NCI-H2227 treated with DMSO at 0.1 percent for 48 hours (cell line): ENCODE data around the gene ANKH.

Experiments used
- DNase-seq: peaks from one replicate; lab custom pipeline; 2025; lab: John Stamatoyannopoulos, UW

ANKH gene

GRCh38 chr5:14735944-14736343, 135.6 kb downstream of the ANKH start:
- no peak for DNase-seq

GRCh38 chr5:14734396-14734795, 137.2 kb downstream of the ANKH start:
- DNase-seq: no peak

GRCh38 chr5:14733661-14734060, 137.9 kb downstream of the ANKH start:
- no peak for DNase-seq

- DNase-seq: no peak
Measured at GRCh38 chr5:14732991-14733390, 138.6 kb downstream of the ANKH start.

DNA sequence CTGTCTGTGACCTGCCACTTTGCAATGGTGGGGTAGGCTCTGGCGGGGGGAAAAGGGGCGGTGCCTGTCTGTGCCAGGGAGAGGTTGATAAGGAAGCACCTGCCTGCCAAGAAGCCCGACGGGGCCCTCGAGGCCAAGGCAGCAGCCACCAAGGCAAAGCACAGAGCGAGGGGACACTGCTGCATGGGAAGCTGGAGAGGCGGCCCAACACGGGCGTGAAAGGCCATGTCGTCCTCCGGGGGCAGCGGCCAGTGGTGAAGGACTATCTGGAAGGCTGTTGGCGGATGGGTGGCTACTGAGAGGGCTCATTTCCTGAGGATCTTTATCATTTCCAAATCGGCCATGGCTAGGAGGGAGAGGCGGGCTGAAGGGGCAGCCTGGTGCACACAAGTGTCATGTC, 140.7 kb downstream of the ANKH start:
- DNase-seq: no peak

DNA sequence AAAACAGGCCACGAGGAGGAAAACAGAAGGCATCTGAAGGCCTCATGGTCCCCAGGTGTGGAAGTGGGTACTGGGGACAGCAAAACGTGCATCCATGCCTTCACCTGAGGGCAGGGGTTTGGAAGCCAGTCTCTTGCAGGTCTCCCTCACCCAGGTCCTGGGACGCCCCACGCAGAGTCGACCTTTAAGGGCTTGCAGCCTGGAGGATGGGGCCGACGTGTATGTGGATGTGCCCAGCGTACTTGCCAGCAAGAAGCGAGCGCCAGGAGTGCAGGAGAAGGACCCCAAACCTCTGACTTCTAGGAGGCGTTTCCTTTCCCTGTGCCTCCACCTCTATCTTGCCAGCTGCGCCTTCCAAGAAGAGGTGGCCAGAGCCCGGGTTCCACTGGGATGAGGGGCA, 141.1 kb downstream of the ANKH start:
- DNase-seq: no peak

- DNase-seq: no peak
Measured at GRCh38 chr5:14729448-14730385, 141.9 kb downstream of the ANKH start.

DNA sequence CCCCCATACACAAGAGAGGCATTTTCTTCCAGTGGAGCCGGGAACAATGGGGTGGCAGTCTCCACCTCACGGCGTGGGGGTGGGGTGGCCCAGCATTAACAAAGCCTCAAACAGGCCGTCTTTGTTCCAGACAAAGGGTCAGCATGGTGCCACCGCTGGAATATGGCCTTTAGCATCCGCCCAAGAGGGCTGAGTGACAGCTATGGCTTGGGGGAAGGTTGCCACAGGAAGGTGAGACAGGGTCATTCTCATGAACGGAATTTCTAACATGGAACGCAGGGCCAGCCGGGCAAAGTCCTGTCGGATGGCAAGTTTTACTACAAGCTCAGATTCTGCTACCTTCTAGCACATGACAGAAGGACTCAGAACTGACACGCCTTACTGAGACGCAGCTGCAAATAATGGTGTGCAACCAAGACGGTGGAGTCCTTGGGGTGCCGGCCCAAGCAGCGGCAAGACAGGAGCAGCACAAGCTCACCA, 143.1 kb downstream of the ANKH start:
- DNase-seq: peak; percentile 20

- DNase-seq: no peak
Measured at GRCh38 chr5:14727928-14728458, 143.6 kb downstream of the ANKH start.

DNA sequence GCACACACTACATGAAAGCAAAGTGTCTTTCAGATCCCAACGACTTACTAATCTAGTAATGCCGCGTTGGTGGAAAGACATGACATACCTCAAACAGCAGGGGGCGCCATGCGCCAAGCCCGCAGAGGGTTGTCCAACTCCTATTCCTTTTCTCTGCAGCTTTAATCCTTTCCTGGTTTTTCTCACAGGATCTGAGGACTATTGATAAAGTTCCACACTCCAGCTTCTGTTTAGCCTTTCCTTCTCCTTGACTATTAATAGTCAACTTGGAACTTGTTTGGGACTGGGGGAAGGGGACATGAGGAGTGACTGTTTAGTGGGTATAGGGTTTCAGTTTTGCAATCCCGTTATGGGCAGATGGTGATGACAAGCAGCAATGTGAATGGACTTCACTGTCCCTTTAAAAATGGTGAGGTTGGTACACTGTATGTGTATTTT, 144.1 kb downstream of the ANKH start:
- peak; percentile 87 for DNase-seq

DNA sequence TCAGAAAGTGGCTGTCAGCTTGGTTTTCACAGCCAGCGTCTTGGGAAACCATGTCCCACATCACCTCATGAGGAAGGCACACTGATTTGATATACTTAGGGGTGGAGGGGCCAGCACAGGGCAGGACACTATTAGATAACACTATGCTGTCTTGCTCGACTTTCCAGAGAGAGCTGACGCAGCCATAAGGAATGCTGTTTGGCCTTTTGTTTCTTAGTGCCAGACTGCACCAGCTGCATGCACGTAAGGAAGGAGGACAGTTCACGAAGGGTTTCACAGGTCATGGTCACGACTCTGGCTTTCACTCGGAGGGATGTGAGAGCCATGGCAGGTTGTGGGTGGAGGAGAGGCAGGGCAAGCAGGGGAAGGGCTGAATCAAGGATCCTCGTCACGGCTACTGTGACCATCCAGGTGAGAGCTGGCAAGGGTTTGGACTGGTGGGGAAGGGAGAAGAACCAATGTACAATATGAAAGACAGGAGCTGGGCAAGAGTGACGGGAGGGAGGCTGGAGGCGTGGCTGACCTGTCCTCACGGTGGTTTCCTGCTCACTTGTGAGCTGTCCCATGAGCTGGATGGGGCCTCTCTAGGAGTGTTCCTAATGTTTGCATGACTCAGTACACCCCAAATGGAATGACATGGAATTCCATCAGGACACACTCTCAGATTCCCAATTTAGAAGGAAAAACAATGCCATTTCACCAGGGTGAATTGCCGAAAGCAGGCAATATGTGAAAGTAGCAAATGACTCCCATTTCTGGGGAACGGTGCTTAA, 145.3 kb downstream of the ANKH start:
- DNase-seq: no peak

GRCh38 chr5:14724633-14725032, 146.9 kb downstream of the ANKH start:
- no peak for DNase-seq

DNA sequence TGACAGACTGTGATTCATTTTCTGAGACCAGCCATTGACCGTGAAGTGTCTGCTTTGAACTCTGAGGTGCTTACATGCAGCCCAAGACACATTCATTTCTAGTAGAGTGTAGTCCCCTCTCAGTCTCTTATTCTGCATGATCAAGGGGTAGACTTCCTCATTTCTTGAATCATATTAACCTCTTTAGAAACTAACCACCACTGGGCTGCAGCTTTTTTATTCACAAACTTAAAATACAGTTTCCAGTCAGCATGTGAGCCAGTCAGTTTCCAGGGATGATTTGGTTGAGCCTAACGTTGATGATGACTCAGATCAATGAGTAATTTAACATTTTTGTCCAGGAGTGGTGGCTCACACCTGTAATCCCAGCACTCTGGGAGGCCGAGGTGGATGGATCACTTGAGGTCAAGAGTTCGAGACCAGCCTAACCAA, 147.9 kb downstream of the ANKH start:
- DNase-seq: no peak

GRCh38 chr5:14722923-14723322, 148.7 kb downstream of the ANKH start:
- DNase-seq: no peak

DNA sequence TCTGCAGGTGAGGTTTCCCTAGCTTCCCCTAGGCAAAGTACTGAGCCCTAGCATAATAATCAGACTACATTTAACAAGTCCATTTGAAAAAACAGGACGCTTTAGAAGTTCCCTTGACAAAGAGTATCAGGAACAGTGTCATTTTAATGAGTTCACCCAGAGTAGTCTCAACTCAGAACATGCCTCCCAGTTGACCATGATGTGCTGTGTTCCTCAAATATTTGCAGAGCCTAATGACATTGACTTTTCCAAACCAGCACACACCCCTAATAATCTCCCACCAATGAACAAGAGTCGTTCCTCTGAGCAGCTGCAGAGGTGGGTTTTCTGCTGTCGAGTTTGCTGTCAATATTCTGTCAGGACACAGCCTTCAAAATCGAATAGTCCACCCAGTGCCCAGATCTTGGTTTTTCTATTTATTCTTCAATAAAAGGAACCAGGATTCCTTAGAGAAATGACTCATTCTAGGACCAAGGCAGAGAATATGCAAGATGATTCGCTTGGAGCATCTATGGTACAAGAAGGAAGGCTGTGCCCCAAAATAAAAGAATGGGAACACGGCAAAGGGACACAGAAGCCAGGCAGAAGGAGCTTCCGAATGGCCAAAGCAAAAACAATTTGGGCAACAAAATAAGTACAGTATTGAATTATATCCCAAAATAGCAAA, 149.5 kb downstream of the ANKH start:
- no peak for DNase-seq

DNA sequence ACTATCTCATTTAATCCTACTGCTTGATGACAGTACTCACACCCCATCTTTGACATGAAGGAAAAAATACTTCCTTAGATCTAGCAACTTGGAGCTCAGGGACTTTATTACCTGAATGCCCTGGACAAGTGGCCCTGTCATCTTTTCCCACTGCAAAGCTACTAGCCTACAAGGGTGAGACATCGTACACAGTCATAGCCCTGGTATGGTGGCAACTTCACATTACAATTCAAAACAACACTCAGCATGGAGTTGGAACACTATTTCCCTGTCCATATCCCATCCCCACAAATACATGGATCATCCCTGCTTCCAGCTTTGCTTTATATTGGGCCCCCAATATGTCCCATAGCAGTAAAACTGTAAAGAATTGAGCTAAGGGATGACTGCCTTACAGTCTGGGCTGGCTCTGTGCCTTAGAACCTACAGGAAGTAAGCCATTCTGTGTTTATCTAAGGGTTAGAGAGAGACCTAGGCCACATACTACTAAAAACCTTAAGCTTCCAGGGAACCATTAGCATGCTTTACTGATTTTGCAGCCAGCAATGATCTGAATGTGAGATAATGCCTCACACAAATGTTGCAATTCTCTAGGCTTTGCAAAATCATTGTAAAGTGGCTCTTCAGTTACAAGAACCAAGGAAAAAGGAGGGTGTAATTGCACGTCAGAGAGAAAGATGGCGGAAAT, 151.2 kb downstream of the ANKH start:
- no peak for DNase-seq

DNA sequence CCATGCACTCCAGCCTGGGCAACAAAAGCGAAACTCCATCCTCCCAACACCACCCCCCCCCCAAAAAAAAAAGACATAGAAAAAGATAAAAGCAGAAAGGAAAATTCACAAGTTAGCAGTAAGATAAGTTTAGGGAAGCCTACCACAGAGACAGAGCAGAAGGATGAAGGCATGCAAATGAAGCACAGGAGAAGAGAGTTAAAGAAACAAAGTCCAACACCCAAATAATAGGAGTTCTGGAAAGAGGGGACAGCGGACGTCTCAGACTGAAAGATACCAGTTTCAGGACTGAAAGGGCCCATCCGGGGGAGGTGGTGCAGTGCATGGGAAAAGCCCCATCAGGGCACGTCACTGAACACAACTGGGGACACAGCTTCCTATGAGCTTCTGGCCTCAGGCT, 152.8 kb downstream of the ANKH start:
- DNase-seq: no peak

DNA sequence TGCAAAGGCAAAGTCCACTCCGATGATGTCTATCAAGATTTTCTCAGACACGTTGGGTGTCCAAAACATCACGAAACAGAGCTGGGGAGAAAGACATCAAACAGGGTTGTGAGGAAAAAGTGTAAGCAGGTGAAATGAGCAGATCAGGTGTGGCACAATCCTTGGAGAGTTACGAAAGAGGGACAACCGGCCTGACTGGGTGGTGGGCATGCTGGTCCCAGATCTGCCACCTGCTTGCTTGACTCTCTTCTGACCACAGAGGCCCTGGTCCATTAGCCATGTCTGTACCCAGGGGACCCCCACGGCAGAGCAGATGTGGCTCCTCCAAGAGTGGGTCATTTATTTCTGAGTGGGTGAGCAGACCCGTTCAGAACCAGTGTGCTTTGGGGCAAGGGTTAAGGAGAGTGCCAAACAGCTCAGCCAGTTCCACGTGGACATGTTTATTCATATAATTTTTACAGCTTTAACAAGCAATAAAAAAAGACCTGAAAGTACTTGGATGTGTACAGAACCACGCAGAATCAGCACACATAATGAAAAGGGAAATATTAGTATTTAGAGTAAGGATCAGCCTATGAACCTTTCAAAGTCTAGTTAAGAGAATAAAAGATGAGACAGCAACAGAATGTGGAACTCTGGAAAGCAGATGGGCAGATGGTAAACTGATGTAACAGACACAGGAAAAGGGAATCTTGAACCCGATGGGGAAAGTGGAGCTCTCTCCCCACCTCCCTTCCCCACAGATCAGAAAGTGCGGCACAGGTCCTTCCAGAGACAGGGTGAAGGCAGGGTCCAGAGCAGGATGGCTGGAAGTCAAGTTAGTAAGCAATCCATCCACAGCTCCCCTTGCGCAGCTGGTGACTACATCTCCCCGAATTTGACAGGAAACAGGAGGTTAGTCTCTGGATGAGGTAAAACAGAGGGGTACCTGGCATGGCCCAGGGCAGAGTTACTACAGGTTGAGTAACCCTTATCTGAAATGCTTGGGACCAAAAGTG, 154.5 kb downstream of the ANKH start:
- no peak for DNase-seq

DNA sequence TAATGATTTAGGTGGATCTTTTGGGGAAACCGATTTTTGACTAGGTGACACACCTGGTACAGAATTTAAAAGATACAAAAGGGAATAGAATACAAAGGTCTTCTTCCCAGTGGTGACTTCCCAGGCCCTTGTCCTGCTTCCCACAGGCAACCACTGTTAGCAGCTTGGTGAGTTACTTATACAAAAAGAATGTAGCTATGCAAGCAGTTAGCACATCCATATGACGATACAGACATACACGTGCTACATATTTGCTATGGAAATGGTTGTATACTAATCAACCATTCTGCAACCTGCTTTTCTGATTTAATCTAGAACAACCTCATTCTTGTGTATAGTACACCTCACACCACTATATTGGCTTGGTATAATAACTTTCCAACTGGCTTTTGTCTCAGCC, 156.1 kb downstream of the ANKH start:
- no peak for DNase-seq

- no peak for DNase-seq
Measured at GRCh38 chr5:14714706-14715105, 156.9 kb downstream of the ANKH start.
